Spleen (tissue), 11 donors: ENCODE data around the gene TRABD2A. TPM values are rescaled to one million over a fixed set of nuclear protein-coding genes. Genes with fewer than 3 reads are reported as not detected.

Source experiments
- DNase-seq: peaks from one replicate; pipeline ENCODE4 v3.0.0-alpha.2; 2020
- H3K27ac ChIP-seq, 8 donors: fragments of 200-600 bp; sonication (generic) in 7 of 8; 1 replicate in 4 of 8; 2 replicates in 4 of 8; pipeline versions ENCODE4 v1.5.0 to v1.8.0; 2016 to 2021; ENCODE audit warnings: inconsistent platforms in 4 of 8, mild to moderate bottlenecking in 4 of 8, moderate library complexity in 1 of 8
- H3K27me3 ChIP-seq, 7 donors: fragments of 200-600 bp; sonication (generic) in 6 of 7; replicated peaks in 1 of 7; 1 replicate in 4 of 7; 2 replicates in 3 of 7; pipeline versions ENCODE4 v1.5.0 to v1.8.0; 2016 to 2021; ENCODE audit warnings: inconsistent platforms in 3 of 7, mild to moderate bottlenecking in 1 of 7
- H3K36me3 ChIP-seq, 6 donors: fragments of 200-600 bp; sonication (generic) in 5 of 6; 1 replicate in 4 of 6; 2 replicates in 2 of 6; pipeline versions ENCODE4 v1.5.0 to v1.8.0; 2016 to 2021; ENCODE audit warnings: inconsistent platforms in 2 of 6
- H3K4me1 ChIP-seq, 6 donors: fragments of 200-600 bp; sonication (generic) in 5 of 6; 1 replicate in 3 of 6; 2 replicates in 3 of 6; pipeline versions ENCODE4 v1.5.0 to v1.8.0; 2016 to 2021; ENCODE audit warnings: inconsistent platforms in 3 of 6
- H3K4me3 ChIP-seq, 8 donors: fragments of 200-600 bp; sonication (generic) in 7 of 8; 1 replicate in 4 of 8; 2 replicates in 4 of 8; pipeline versions ENCODE4 v1.5.0 to v1.8.0; 2016 to 2021; ENCODE audit warnings: inconsistent platforms in 4 of 8, mild to moderate bottlenecking in 4 of 8, moderate library complexity in 2 of 8
- H3K9me3 ChIP-seq, 8 donors: fragments of 200-600 bp; sonication (generic) in 7 of 8; 1 replicate in 4 of 8; 2 replicates in 4 of 8; pipeline versions ENCODE4 v1.5.0 to v1.8.0; 2016 to 2021; ENCODE audit warnings: inconsistent platforms in 4 of 8
- POLR2A ChIP-seq, 3 donors: fragments of 450-650 bp; IDR thresholded peaks; one replicate each; pipeline ENCODE4 v1.5.1; 2017; ENCODE audit warnings: antibody characterized with exemption in 3 of 3, mild to moderate bottlenecking in 1 of 3
- POLR2AphosphoS5 ChIP-seq, 3 donors: sonication (generic); formaldehyde crosslinking; IDR thresholded peaks; one replicate each; pipeline ENCODE4 v1.5.1; 2017; ENCODE audit warnings: antibody characterized with exemption in 3 of 3
- WGBS, 5 donors: extraction: QIAGEN DNeasy Blood & Tissue Kit in 3 of 5; methylation state at CpG; one replicate each; pipeline versions ENCODE4 v1.1.5 to v1.1.7; 2013 to 2018; 5-methylcytosine and 5-hydroxymethylcytosine counted together
- intact Hi-C: fragments of 100-400 bp; cut with DNase I; formaldehyde crosslinking; loops from one replicate; pipeline ENCODE4 v1.15.0; 2023; ENCODE audit warnings: low total_unique reads
- polyA plus RNA-seq, 3 donors: library from polyadenylated mRNA; stranded (reverse); fragments of 200-250 nt; gene quantifications; one replicate each; pipeline ENCODE4 v1.2.1, GENCODE V29; 2013
- total RNA-seq, 7 donors: library from RNA; depleted of rRNA in 3 of 7; stranded (reverse); fragments of >200 nt in 3 of 7; fragmentation: NEBNext Ultra II Directional in 4 of 7; extraction: Animal tissue kit (Norgen Biotek cat#: 25700) in 4 of 7; gene quantifications; one replicate each; pipeline versions ENCODE4 v1.1.0 to v1.2.1, GENCODE V29; 2016 to 2021
- TF ChIP-seq, protein P1 (sequence below), 11 experiments: fragments of 200-600 bp in 7 of 11; fragments of 450-650 bp in 4 of 11; sonication (generic) in 4 of 11; IDR thresholded peaks in 8 of 11; conservative IDR thresholded peaks in 3 of 11; 1 replicate in 7 of 11; 2 replicates in 4 of 11; pipeline versions ENCODE4 v1.4.0 to v1.8.0; 2016 to 2021; ENCODE audit warnings: antibody characterized with exemption in 11 of 11, inconsistent platforms in 4 of 11, mild to moderate bottlenecking in 1 of 11
- donor health status: healthy with polysubstance abuse.
- donor health status: DM: no; HTN: no; CAD: no; lungs with moderate emphysema.
- donor health status: DM: no; HTN: no; CAD: no.
- donor health status: Bipolar disorder and iron deficiency.
- donor health status: healthy.
- donor health status: DM: no; HTN: no; CAD: no.
- donor health status: DM: yes; HTN: yes; CAD: no.

The TRABD2A gene
- total and polyA plus RNA-seq, 10 donors, result 4.5 to 12.5 (median 8.3) TPM

DNA sequence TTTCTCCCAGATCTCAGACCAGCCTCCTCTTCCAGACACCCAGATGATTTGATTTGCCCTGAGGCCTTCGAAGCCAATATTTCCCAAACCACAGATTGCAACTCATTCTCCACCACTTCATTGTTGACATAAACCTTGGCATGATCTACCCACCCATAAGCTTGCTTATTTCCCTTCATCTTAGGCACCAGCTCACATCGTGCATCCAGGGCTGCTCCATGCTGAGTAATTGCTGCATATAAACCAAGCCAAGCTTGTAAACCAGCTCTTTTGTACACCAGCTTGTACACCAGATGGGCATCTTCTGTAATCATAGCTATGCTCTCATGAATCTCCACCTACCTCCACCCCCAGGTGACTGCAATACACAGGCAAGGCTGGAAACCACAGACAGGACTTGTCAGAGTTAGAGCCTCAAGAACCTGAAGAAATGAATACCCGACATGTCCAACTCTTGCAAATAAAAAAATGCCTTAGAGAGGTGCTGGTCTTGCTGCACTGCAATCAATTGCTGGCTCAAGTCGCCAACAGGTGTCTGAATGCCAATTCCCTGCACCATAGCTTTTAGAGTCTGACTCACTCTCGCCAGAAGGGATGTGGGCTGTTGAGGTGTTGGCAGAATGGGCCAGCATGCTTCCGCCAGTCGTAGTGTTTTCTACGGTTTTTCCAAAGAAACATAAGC is 31.5 kb downstream of the TRABD2A start:
- H3K36me3 ChIP-seq, result no peaks in the 10 kb centered on the region
- no peaks in the 10 kb centered on the region for H3K27me3 ChIP-seq
- TF ChIP-seq, protein P1, sequence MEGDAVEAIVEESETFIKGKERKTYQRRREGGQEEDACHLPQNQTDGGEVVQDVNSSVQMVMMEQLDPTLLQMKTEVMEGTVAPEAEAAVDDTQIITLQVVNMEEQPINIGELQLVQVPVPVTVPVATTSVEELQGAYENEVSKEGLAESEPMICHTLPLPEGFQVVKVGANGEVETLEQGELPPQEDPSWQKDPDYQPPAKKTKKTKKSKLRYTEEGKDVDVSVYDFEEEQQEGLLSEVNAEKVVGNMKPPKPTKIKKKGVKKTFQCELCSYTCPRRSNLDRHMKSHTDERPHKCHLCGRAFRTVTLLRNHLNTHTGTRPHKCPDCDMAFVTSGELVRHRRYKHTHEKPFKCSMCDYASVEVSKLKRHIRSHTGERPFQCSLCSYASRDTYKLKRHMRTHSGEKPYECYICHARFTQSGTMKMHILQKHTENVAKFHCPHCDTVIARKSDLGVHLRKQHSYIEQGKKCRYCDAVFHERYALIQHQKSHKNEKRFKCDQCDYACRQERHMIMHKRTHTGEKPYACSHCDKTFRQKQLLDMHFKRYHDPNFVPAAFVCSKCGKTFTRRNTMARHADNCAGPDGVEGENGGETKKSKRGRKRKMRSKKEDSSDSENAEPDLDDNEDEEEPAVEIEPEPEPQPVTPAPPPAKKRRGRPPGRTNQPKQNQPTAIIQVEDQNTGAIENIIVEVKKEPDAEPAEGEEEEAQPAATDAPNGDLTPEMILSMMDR (IDR thresholded peaks at IDR 0.05 in 8 of 11, conservative IDR thresholded peaks at IDR 0.05 in 3 of 11), result no peak
- TF ChIP-seq POLR2AphosphoS5 (IDR thresholded peaks at IDR 0.05) (no peak), POLR2A (IDR thresholded peaks at IDR 0.05) (no peak)
- 71 to 79% (median 76%) methylated on average over 8 of the region's 8 CpGs for WGBS, 5 donors
- intact Hi-C loops, result no loop called here
- H3K9me3 ChIP-seq, result peaks cover 0 to 19% (median 12%) of the 10 kb centered on the region in 8 donors
- H3K4me3 ChIP-seq, result no peak overlapping the region
- H3K4me1 ChIP-seq, result peaks cover 9 to 52% (median 23%) of the 10 kb centered on the region in 6 donors
- peak overlapping the region in 3 of 8 donors; percentile 23 to 92 (median 88) for H3K27ac ChIP-seq
- no peak for DNase-seq

DNA sequence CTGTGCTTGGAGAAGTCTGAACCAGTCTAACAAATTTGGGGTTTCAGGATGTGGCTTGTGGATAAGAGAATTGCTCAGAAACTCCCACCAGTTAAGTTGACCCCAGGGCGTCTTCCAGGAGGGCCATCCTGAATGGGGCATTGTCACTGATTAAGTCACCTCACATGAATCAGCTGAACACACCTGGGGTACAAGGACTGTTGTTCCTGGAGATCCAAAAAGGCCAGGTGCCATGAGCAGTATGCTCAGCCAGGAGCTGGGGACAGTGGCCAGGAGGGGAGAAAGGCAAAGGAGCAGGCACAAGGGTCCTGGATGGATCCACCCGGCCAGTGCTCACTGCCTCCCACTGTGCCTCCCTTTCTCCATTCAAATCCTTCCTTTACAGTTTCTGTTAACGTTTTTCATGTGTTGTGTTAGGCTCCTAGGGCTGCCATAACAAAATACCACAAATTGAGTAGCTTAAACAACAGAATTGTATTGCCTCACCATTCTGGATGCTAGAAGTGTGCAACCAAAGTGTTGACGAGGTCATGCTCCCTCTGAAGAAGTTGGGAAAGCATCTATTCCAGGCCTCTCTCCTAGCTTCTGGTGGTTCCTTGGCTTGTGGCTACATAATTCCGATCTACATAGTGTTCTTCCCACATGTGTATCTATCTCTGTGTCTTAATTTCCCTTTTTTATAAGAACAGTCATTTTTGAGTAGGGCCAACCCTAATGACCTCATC is 33.4 kb downstream of the TRABD2A start:
- peak overlapping the region in 7 of 8 donors; percentile 52 to 92 (median 85) for H3K27ac ChIP-seq
- TF ChIP-seq, protein P1 (IDR thresholded peaks at IDR 0.05 in 8 of 11, conservative IDR thresholded peaks at IDR 0.05 in 3 of 11), result no peak
- TF ChIP-seq POLR2AphosphoS5 (IDR thresholded peaks at IDR 0.05) (no peak), POLR2A (IDR thresholded peaks at IDR 0.05) (no peak)
- DNase-seq, result no peak
- no peaks in the 10 kb centered on the region for H3K27me3 ChIP-seq
- H3K36me3 ChIP-seq, result no peaks in the 10 kb centered on the region
- 68 to 87% (median 73%) methylated on average over 4 to 5 of the region's 5 CpGs for WGBS, 5 donors
- peaks cover 0 to 6% (median 0%) of the 10 kb centered on the region in 8 donors for H3K9me3 ChIP-seq
- H3K4me3 ChIP-seq, result no peak overlapping the region
- intact Hi-C loops, result no loop called here
- peaks cover 9 to 66% (median 26%) of the 10 kb centered on the region in 6 donors for H3K4me1 ChIP-seq

DNA sequence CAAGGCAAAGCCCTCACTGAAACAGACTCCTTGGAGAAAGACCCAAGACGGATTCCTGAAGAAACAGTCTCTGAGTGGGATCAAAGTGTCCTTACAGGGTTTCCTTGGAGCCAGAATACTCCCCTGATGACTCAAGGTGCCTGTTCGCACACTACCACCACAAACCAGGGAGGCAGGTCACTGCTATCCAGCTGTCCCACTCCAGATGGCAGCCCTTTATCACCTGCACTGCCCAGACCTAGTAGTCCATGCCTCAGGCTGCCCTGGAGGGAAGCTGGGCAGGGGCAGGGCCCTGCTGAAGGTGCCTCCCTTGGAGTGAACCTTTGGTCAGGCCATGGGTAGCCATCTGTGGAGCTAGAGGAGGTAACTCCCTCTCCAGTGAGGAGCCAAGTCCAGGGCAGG is 34.1 kb downstream of the TRABD2A start:
- Histone ChIP-seq H3K4me3 (no peak overlapping the region), H3K4me1 (peaks cover 9 to 66% (median 26%) of the 10 kb centered on the region in 6 donors), H3K9me3 (no peaks in the 10 kb centered on the region), H3K27me3 (no peaks in the 10 kb centered on the region), H3K27ac (peak overlapping the region; percentile 45 to 92 (median 82)), H3K36me3 (no peaks in the 10 kb centered on the region)
- intact Hi-C loops, result no loop called here
- WGBS, 5 donors, result 41 to 83% (median 81%) methylated on average over 2 of the region's 2 CpGs
- TF ChIP-seq POLR2AphosphoS5 (IDR thresholded peaks at IDR 0.05), result no peak
- TF ChIP-seq, protein P1 (IDR thresholded peaks at IDR 0.05 in 8 of 11, conservative IDR thresholded peaks at IDR 0.05 in 3 of 11), result no peak
- no peak for TF ChIP-seq POLR2A (IDR thresholded peaks at IDR 0.05)
- no peak for DNase-seq
